ENCODE results near the gene ITFG1.
"Not testable (repeated sequence)": the region's sequence is repeated elsewhere in the genome, so short reads cannot be mapped to it uniquely, and the experiment has no call there.

The ITFG1 gene

DNA sequence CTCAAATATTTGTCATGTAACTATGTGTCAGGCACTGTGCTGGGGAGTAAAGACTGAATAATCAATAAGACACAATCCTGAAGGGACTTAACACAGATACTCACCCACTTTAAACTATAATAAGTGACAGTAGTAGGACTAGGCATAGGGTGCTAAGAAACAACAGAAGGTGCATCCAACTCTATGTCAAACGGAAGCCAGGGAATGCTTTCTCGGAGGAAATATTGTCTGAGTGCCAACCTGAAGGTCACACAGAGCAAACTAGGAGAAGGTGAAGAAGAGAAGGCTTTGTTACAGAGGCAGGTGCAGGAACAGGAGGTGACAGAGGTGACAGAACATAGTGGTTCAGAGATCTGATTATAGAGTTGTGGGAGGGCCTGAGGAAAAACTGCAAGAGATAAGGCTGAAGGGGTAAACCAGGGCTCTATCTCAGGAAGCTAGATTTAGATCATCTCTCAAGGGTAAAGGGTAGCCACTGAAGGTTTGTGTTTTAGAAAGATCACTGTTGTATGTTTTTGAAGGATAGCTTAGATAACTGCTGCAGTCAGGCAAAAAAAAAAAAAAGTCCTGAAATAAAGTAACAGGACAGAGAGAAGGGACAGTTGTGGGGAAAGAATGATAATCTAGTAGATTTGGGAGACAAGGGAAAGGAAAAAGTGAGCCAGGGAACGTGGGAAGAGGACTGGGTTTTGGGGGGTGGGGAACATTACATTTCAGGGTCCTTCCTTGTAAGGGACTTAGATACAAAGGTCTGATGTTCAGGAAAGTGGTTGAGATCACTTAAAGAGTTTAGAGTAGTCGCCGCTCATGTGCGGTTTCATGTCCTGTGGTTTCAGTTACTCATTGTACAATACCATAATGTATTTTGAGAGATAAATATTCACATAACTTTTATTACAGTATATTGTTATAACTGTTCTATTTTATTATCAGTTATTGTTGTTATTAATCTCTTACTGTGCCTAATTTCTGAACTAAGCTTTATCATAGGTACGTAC lies 231.5 kb downstream of the ITFG1 start:
- no peak for DNase-seq

GRCh38 chr16:47228241-47228640 lies 232.6 kb downstream of the ITFG1 start:
- no peak for DNase-seq

DNA sequence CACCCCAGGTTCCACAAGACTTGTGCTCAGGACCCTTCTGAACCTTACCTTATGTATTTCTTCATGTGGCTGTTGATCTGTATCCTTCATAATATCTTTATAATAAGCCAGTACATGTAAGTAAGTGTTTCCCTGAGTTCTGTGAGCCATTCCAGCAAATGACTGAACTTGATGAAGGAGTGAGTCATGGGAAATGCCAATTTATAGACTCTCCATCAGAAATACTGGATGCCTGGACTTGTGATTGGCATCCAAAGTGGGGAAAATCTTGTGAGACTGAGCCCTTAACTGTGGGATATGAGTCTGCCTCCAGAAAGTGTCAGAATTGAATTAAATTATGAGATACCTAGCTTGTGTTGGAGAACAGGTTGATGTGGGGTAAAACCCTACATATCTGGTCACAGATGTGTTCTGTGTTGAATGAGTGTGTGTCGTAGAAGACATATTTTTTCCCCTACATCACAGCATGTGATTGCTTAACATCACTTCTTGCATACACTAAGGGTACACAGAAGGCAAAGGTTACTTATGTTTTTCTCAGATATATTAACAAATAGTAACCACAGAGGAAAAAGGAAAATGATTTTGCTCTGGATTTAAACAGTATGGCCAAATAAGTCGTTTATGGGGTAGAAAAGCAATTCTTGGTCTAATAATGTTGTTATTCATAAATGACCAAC lies 247.0 kb downstream of the ITFG1 start:
- no peak for DNase-seq

DNA sequence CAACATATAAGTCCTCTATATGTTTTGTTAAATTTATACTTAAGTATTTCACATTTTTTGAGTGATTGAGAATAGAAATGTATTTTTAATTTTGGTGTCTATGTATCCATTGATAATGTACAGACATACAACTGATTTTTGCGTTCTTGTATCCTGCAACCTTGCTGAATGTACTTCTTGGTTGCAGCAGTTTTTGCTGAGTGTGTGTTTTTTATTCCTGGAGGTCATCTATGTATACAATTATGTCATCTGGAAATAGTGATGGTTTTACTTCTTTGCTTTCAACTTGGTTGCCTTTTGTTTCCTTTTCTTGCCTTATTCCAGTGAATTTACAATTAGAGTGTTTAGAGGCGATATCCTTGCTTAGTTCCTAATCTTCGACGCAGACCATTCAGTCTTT lies 249.6 kb downstream of the ITFG1 start:
- DNase-seq = no peak

DNA sequence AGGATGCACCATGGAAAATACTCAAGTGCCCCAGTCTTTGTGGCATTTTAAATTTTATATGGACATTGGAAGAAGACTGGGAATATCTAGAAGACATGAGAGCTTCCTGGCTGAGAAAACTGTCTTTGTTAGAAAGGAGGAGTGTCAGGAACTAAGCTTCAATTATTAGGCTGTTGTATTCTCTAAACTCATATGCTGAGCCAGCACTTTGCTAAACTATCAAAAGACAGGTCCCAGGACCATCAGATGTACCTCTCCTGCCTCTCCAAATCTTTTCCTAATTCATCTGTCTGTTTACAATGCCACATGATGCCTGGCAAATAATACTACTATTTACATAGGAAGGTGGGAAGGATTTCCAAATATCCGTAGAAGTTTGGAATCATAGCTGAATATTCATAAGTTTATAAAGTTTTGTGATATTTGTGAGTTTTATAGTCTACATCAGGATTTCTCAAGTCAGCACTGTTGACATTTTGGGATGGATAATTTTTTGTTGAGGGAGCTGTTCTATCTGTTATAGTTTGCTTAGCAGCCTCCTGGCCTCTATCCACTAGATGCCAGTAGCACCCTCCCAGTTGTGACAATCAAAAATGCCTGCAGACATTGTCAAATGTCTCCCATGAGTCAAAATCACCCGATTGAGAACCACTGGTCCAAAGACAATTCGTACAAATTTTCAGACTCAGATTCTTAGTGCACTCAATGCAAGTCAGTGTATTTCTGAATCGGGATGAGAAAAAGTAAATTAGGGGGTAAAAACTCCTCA lies 255.9 kb downstream of the ITFG1 start:
- DNase-seq = no peak

- not testable (repeated sequence) for DNase-seq
These were observed 257.4 kb downstream of the ITFG1 start for GRCh38 chr16:47203433-47203832.

GRCh38 chr16:47198180-47198575 lies 262.7 kb downstream of the ITFG1 start:
- no peak for DNase-seq

DNA sequence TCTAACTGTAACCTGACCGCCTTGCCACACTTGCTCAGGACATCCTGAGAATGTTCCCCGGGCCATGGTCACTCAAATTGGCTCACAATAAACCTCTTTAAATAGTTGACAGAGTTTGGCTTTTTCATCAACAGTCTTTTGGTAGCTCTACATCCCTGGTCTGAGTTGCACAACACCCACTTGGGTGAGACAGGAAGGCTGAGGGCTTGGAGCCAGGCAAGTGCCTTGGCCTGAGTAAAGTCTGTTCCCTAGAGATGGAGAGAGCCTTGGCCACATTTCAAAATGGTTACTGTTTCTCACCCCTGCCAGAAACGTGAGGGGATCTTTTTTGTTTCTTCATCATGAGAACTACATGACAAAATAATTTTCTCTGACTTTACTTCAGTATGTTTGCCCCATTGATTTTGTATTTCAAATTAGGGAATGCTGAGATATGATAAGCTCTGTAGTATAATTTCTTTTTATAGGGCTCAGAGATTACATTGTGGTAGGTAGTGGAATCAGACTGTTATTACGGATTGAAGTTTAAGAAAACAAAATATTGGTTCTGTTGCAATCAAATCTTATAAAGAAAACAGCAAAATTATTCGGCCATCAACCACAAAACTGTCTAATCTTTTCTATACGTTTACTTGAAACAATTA lies 263.2 kb downstream of the ITFG1 start:
- DNase-seq = no peak

DNA sequence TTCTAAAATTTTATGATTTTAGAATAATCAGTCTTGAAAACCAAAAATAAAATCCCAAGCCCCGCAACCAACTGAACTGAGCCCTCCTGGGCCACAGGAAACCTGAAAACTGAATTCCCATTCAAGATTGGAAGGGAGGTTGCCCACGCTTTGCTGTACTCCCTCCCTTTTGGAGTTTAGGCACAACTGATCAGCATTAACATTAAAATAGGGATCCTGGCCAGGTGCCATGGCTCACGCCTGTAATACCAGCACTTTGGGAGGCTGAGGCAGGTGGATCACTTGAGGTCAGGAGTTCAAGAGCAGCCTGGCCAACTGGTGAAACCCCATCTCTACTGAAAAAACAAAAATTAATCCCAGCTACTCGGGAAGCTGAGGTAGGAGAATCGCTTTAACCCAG lies 264.4 kb downstream of the ITFG1 start:
- no peak for DNase-seq

DNA sequence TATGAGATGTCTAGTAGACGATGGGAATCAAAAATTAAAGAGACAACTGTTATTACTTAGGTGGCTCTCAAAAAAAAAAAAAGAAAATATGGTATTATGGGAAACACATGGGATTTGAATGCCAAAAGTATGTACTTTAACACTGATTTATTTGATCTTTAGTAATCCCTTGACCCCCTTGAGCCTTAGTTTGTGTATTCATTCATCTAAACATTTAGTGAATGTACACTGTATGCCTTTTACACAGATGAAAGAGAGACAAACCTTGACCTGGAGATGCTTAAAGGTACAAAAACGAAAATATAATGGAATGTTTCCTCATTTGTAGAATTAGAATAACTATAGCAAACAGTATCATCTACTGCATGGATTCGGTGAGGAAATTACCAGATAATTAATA lies 278.5 kb downstream of the ITFG1 start:
- DNase-seq = no peak

- not testable (repeated sequence) for DNase-seq
These were observed 279.8 kb downstream of the ITFG1 start for GRCh38 chr16:47181066-47181465.

- no peak for DNase-seq
These were observed 280.8 kb downstream of the ITFG1 start for GRCh38 chr16:47180073-47180472.

GRCh38 chr16:47175152-47175551 lies 285.7 kb downstream of the ITFG1 start:
- DNase-seq = no peak

DNA sequence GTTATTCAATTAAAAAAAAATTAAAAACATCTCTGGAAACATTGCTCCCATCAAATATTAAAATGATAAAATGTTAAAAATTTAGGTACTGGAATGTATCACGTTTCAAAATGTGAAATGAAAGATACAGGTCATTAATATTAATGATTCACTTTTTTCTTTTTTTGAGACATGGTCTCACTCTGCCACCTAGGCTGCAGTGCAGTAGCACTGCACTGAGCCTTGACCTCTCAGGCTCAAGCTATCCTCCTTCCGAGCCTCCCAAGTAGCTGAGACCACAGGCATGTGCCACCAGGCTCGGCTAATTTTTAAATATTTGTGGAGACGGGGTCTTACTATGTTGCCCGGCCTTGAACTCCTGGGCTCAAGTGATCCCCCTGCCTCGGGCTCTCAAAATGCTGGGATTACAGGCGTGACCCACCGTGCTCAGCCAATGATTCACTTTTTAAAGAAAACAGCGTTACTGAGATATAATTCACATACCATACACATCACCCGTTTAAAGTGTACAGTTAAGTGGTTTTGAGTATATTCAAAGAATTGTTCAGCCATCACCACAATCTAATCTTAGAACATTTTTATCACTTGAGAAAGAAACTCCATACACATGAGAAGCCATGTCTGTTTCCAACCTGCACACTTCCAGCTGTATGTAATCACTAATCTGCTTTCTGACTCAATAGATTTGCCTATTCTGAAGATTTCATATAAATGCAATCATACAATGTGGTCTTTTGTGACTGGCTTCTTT lies 298.0 kb downstream of the ITFG1 start:
- DNase-seq = no peak

GRCh38 chr16:47161464-47161863 lies 299.4 kb downstream of the ITFG1 start:
- DNase-seq = no peak

DNA sequence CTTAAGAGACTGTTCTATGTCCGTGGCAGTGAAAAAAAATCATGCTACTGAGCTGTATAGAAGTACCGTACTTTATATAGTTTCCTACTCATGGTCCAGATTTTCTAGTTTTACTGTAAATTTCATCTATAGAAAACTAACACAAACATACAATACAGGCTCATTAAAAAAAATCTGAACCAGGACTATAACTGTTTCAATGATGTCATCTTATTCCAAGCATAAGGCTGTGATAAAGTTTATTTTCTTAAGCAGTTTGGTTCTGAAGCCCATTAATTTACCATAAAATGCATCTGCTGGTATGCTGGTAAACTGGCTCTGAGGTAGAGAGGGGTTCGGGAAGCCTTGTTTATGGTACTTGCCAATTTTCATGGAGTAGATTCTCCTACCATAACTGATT lies 300.4 kb downstream of the ITFG1 start:
- no peak for DNase-seq

GRCh38 chr16:47158992-47159391 lies 301.9 kb downstream of the ITFG1 start:
- DNase-seq = no peak

- no peak for DNase-seq
These were observed 304.1 kb downstream of the ITFG1 start for GRCh38 chr16:47156680-47157215.

GRCh38 chr16:47152501-47152900 lies 308.4 kb downstream of the ITFG1 start:
- not testable (repeated sequence) for DNase-seq

DNA sequence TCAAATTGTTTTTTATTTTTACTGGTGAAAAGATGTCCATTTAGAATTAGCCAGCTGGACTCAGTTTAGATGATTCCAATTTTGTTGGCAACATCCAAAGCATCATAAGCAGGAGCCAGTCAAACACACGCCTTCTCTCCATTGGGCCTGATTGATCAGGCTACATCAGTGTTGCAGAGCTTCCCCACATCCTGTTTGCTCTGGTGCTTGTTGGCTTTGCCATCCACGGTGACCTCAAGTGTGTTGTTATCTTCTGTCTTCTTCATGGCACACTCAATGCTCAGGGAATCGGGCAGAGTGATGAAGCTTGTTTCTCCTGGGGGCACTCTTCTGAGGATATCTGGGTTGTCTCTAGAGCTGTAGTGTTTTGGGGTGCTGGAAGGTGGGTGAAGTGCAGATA lies 310.8 kb downstream of the ITFG1 start:
- DNase-seq = no peak

DNA sequence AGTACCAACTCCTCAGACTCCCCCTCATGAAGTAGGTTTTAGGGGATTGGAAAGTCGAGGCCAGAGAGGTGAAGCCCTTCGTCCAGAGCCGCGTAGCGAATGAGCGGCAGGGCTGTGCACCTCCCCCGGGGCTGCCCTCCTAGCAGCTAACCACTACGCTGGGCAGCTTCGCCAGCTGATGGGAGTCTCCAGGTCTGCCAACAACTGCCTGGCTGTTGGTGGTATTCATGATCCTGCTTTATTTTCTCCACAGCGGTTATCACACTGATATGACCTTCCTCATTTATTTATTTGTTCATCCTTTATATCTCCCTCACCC lies 316.3 kb downstream of the ITFG1 start:
- no peak for DNase-seq

Data from activated effector memory CD4-positive, alpha-beta T cell treated with anti-CD3 and anti-CD28 coated beads, Interleukin-2, amount 50 U/mL, for 16 hours (primary cell).